Astrocyte (in vitro differentiated cells and primary cell): ENCODE results near the gene DENND2A. TPM values are rescaled to one million over a fixed set of nuclear protein-coding genes. Genes with fewer than 3 reads are reported as not detected.

Experiments
- DNase-seq: peaks from one replicate; pipeline ENCODE4 v3.0.0-alpha.2; 2010; ENCODE audit warnings: low read depth
- FAIRE-seq: peaks from 2 replicates; lab custom pipeline; 2011; peaks lifted over from hg19 to GRCh38; lab: Jason Lieb, UNC
- H2AFZ ChIP-seq: 2 replicates; pipeline ENCODE4 v1.6.0; 2012; ENCODE audit warnings: low read depth, low read length, inconsistent platforms
- H3K27ac ChIP-seq: 2 replicates; pipeline ENCODE4 v1.5.1; 2011; ENCODE audit warnings: low read depth, low read length, inconsistent platforms
- H3K27me3 ChIP-seq: 2 replicates; pipeline ENCODE4 v1.6.0; 2011; ENCODE audit warnings: low read length, inconsistent platforms; ENCODE audit not compliant: insufficient read depth
- H3K36me3 ChIP-seq: 2 replicates; pipeline ENCODE4 v1.5.1; 2011; ENCODE audit warnings: low read length, inconsistent platforms; ENCODE audit not compliant: insufficient read depth
- H3K4me1 ChIP-seq: 2 replicates; pipeline ENCODE4 v1.5.1; 2011; ENCODE audit warnings: low read length, inconsistent platforms; ENCODE audit not compliant: insufficient read depth
- H3K4me2 ChIP-seq: 2 replicates; pipeline ENCODE4 v1.6.0; 2012; ENCODE audit warnings: low read length, inconsistent platforms
- H3K4me3 ChIP-seq: 2 replicates; pipeline ENCODE4 v1.5.1; 2011; ENCODE audit warnings: low read depth, mild to moderate bottlenecking, low read length, inconsistent platforms; ENCODE audit not compliant: insufficient read depth
- H3K79me2 ChIP-seq: 2 replicates; pipeline ENCODE4 v1.6.0; 2012; ENCODE audit warnings: mild to moderate bottlenecking, low read length, inconsistent platforms; ENCODE audit not compliant: insufficient read depth
- H3K9ac ChIP-seq: 2 replicates; pipeline ENCODE4 v1.6.0; 2012; ENCODE audit warnings: mild to moderate bottlenecking, low read length, inconsistent platforms
- H3K9me3 ChIP-seq: 2 replicates; pipeline ENCODE4 v1.5.1; 2012; ENCODE audit warnings: low read depth, mild to moderate bottlenecking, low read length, inconsistent platforms; ENCODE audit not compliant: insufficient read depth
- H4K20me1 ChIP-seq: 2 replicates; pipeline ENCODE4 v1.6.0; 2012; ENCODE audit warnings: low read length, inconsistent platforms; ENCODE audit not compliant: insufficient read depth
- H3K27ac Mint-ChIP-seq: one replicate; pipeline ENCODE4 v1.8.0; 2021; ENCODE audit warnings: mild to moderate bottlenecking, mixed read lengths; ENCODE audit not compliant: unreplicated experiment
- H3K27me3 Mint-ChIP-seq: one replicate; pipeline ENCODE4 v1.8.0; 2021; ENCODE audit warnings: low read depth, mixed read lengths; ENCODE audit not compliant: unreplicated experiment
- H3K36me3 Mint-ChIP-seq: one replicate; pipeline ENCODE4 v1.8.0; 2021; ENCODE audit warnings: low read depth, mixed read lengths; ENCODE audit not compliant: unreplicated experiment
- H3K4me1 Mint-ChIP-seq: one replicate; pipeline ENCODE4 v1.8.0; 2021; ENCODE audit warnings: low read depth, mixed read lengths; ENCODE audit not compliant: unreplicated experiment
- H3K4me3 Mint-ChIP-seq: one replicate; pipeline ENCODE4 v1.8.0; 2021; ENCODE audit warnings: mild to moderate bottlenecking, moderate library complexity, mixed read lengths; ENCODE audit not compliant: unreplicated experiment
- H3K9me3 Mint-ChIP-seq: one replicate; pipeline ENCODE4 v1.8.0; 2021; ENCODE audit warnings: mild to moderate bottlenecking, mixed read lengths; ENCODE audit not compliant: unreplicated experiment
- EZH2 ChIP-seq: IDR thresholded peaks from 2 replicates; pipeline ENCODE4 v1.6.1; 2012; ENCODE audit warnings: mild to moderate bottlenecking, low read length, inconsistent platforms; ENCODE audit not compliant: insufficient read depth
- total RNA-seq: library from RNA; stranded (reverse); gene quantifications from 2 replicates; pipeline ENCODE4 v1.2.1, GENCODE V29; 2021
- TF ChIP-seq, protein P1 (sequence below): IDR thresholded peaks from 2 replicates; pipeline ENCODE4 v1.5.1; 2011; ENCODE audit warnings: low read depth, mild to moderate bottlenecking, inconsistent platforms, low read length, moderate library complexity; ENCODE audit not compliant: insufficient read depth

The DENND2A gene
- total RNA-seq, 1 donor from 2014 or later: 42.1 TPM

DNA sequence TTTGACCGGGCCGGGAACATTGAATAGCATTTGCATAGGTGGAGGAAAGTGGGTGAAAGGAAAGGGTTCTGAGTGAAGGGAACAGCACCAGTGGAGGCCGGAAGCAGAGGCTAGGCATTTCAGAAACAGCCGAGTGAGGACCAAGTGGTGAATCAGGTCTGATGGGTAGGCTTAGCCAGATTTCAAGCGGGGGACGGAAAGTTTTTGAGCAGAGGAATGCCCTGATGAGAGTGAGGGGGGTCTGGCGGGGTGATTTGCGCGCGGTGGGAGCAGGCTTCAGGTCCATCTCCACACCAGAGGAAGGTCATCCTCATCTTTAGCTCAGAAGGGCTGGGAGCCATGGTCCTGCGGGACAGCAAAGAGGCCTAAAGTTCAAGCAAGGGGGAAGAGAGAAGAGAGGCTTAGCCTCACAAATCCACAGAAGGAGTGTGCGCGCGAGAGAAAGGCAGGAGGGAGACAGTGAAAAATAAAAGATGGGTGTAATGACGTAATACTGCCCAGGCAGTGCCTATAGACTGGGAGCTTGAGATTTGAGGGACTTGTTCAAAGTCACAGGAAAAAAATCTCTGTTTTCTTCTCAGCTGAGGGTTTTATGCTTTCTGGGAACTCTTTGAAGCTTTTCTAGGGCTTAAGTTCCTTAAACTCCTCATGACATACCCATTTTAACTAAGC lies 1.0 kb upstream of the DENND2A start:
- Histone ChIP-seq H3K4me3 (peak overlapping the region; percentile 55), H3K9me3 (no peaks in the 10 kb centered on the region), H4K20me1 (peaks cover 13% of the 10 kb centered on the region), H3K36me3 (peaks cover 4% of the 10 kb centered on the region), H3K4me1 (peaks cover 30% of the 10 kb centered on the region), H3K9ac (peak overlapping the region; percentile 88), H2AFZ (peak overlapping the region; percentile 90), H3K27me3 (no peaks in the 10 kb centered on the region), H3K4me2 (peak overlapping the region; percentile 85), H3K79me2 (peaks cover 23% of the 10 kb centered on the region), H3K27ac (peak overlapping the region; percentile 76)
- Mint-ChIP-seq H3K4me1 (peaks cover 24% of the 10 kb centered on the region), H3K27ac (peak overlapping the region; percentile 47), H3K4me3 (peak overlapping the region; percentile 76), H3K27me3 (peaks cover 7% of the 10 kb centered on the region), H3K36me3 (peaks cover 2% of the 10 kb centered on the region), H3K9me3 (peaks cover 2% of the 10 kb centered on the region)
- FAIRE-seq (no peak), DNase-seq (no peak)
- TF ChIP-seq, protein P1, sequence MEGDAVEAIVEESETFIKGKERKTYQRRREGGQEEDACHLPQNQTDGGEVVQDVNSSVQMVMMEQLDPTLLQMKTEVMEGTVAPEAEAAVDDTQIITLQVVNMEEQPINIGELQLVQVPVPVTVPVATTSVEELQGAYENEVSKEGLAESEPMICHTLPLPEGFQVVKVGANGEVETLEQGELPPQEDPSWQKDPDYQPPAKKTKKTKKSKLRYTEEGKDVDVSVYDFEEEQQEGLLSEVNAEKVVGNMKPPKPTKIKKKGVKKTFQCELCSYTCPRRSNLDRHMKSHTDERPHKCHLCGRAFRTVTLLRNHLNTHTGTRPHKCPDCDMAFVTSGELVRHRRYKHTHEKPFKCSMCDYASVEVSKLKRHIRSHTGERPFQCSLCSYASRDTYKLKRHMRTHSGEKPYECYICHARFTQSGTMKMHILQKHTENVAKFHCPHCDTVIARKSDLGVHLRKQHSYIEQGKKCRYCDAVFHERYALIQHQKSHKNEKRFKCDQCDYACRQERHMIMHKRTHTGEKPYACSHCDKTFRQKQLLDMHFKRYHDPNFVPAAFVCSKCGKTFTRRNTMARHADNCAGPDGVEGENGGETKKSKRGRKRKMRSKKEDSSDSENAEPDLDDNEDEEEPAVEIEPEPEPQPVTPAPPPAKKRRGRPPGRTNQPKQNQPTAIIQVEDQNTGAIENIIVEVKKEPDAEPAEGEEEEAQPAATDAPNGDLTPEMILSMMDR: no peak
- TF ChIP-seq EZH2: no peak

DNA sequence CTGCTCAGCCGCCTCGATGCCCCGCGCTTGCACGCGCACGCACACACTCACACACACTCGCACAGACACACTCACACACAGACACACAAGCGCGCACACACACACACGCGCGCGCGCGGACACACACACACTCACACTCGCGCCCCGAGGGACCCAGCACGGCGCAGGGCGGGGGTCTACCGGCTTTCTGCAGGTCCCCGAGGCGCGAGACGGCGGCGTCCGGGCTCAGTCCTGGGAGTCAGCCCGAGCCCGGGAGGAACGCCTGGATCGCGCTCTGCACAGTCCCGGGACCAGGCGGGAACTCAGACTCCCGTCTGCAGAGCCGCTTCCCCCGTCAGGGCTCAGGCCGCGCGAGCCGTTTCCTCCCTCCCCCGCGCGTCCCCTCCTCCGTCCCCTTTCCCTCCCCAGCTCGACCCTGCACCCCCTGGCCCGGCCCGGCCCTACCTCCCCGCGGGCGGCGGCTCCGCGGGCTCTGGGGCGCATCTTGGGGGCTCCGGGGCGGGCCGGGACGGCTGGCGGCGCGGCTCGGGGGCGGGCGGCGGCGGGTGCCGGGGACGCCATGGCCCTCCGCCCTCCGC lies 464 bp downstream of the DENND2A start:
- H3K4me3 ChIP-seq: peak overlapping the region; percentile 70
- DNase-seq (peak; percentile 31), FAIRE-seq (no peak)
- peaks cover 6% of the 10 kb centered on the region for H3K36me3 Mint-ChIP-seq
- no peaks in the 10 kb centered on the region for H3K27me3 ChIP-seq
- peak overlapping the region; percentile 76 for H3K27ac ChIP-seq
- peak overlapping the region; percentile 85 for H3K4me2 ChIP-seq
- H3K27me3 Mint-ChIP-seq: peaks cover 5% of the 10 kb centered on the region
- peak overlapping the region; percentile 99 for H3K27ac Mint-ChIP-seq
- peaks cover 30% of the 10 kb centered on the region for H3K4me1 ChIP-seq
- H3K79me2 ChIP-seq: peaks cover 36% of the 10 kb centered on the region
- H3K9me3 ChIP-seq: no peaks in the 10 kb centered on the region
- peak overlapping the region; percentile 65 for H2AFZ ChIP-seq
- H3K4me1 Mint-ChIP-seq: peaks cover 30% of the 10 kb centered on the region
- peak overlapping the region; percentile 88 for H3K9ac ChIP-seq
- peaks cover 13% of the 10 kb centered on the region for H4K20me1 ChIP-seq
- peak overlapping the region; percentile 100 for H3K4me3 Mint-ChIP-seq
- TF ChIP-seq, protein P1: no peak
- no peak for TF ChIP-seq EZH2
- H3K9me3 Mint-ChIP-seq: peaks cover 2% of the 10 kb centered on the region
- peaks cover 4% of the 10 kb centered on the region for H3K36me3 ChIP-seq
